Naive thymus-derived CD8-positive, alpha-beta T cell (primary cell): Measurements from ENCODE around the gene UROS. TPM values are rescaled to one million over a fixed set of nuclear protein-coding genes. Genes with fewer than 3 reads are reported as not detected.
A peak's percentile ranks its signal among the peaks of the same experiment; 100 is the strongest.

Experiments
- ATAC-seq, 2 donors: fragments of 150-1000 bp; cut with Tn5 transposase in 1 of 2; sonication (Bioruptor Pico), chemical (Tn5 transposase) in 1 of 2; 1 replicate in 1 of 2; 2 replicates in 1 of 2; pipeline ENCODE4 v1.10.0; 2021; ENCODE audit warnings: mild to moderate bottlenecking in 2 of 2, moderate library complexity in 2 of 2
- POLR2A ChIA-PET: fragments of 350-600 bp; sonication (Branson Sonifier 250); formaldehyde crosslinking; loops from one replicate; lab custom pipeline; 2021; ENCODE audit warnings: antibody characterized with exemption; lab: Charles Lee
- DNase-seq, 10 donors: peaks; one replicate each; pipeline versions ENCODE4 v3.0.0 to v3.0.0-alpha.2; 2020 to 2022
- H3K27ac Mint-ChIP-seq, 10 donors: one replicate each; pipeline ENCODE4 v1.8.0; 2020 to 2022; ENCODE audit warnings: mild to moderate bottlenecking in 10 of 10, mixed read lengths in 10 of 10, moderate library complexity in 4 of 10, inconsistent platforms in 1 of 10
- H3K27me3 Mint-ChIP-seq, 5 donors: one replicate each; pipeline ENCODE4 v1.8.0; 2021 to 2022; ENCODE audit warnings: mixed read lengths in 5 of 5
- H3K36me3 Mint-ChIP-seq, 3 donors: one replicate each; pipeline ENCODE4 v1.8.0; 2020 to 2022; ENCODE audit warnings: mixed read lengths in 3 of 3, mild to moderate bottlenecking in 2 of 3, inconsistent platforms in 1 of 3
- H3K4me1 Mint-ChIP-seq, 4 donors: one replicate each; pipeline ENCODE4 v1.8.0; 2021 to 2022; ENCODE audit warnings: mixed read lengths in 4 of 4
- H3K4me3 Mint-ChIP-seq, 10 donors: one replicate each; pipeline ENCODE4 v1.8.0; 2020 to 2022; ENCODE audit warnings: mild to moderate bottlenecking in 10 of 10, mixed read lengths in 10 of 10, moderate library complexity in 6 of 10, inconsistent platforms in 1 of 10
- H3K9me3 Mint-ChIP-seq, 9 donors: one replicate each; pipeline ENCODE4 v1.8.0; 2020 to 2022; ENCODE audit warnings: mixed read lengths in 9 of 9, mild to moderate bottlenecking in 3 of 9, inconsistent platforms in 1 of 9, moderate library complexity in 1 of 9
- polyA plus RNA-seq, 3 donors: library from polyadenylated mRNA; unstranded; fragments of 300-500 nt; fragmentation: Illumina TruSeq; gene quantifications; one replicate each; pipeline ENCODE4 v1.2.3, GENCODE V29; 2021
- total RNA-seq, 8 experiments: library from RNA in 2 of 8; stranded (reverse) in 2 of 8; gene quantifications; one replicate each; pipeline ENCODE4 v1.2.3 and lab custom pipeline; 2021 to 2026

The UROS gene
- 10 to 100 TPM; 37.8 to 40.6 TPM for total RNA-seq
- polyA plus RNA-seq: 10 to 100 TPM; 62.2 to 71.8 (median 66.5) TPM
- total RNA-seq (lab: John Stamatoyannopoulos, UW): 29.8 to 41.9 (median 35.6) reads per million in 6 experiments

DNA sequence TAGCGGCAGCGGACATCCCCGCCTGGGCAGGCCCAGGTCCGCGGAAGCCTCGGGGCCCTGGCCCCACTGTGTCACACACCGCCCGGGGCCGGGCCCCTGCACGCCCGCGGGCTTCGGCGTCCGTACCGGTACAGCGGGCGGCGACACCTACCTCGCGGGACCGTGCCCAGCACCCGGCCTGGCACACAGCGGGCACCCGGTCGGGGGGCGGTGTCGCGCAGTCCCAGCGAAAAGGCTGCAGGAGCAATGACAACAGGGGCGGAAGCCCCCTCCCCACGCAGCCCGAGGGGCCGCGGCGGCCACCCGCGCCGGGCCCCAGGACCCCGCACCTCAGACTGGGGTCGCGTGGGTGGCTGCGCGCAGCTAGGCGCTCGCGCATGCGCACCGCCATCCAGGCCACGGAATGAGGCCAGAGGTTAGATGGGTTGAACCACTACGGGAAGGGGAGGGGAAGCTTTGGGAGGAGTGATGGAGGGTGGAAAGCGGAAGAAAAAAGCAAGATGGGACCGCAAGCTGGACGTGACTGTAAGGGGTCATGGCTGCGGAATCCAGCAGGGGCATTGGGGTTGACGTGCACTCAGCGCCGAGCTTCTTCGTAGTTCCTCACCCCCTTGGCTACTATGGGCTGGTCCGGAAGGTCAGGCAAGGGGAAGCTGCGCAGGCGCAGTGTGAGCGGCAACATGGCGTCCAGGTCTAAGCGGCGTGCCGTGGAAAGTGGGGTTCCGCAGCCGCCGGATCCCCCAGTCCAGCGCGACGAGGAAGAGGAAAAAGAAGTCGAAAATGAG lies at the start of gene UROS, which contains the start of gene BCCIP:
TSS of gene UROS (minus strand) at position 381 of the 785 bp plus-strand sequence. CDS start 6,759 bp downstream, outside the sequence.
TSS of gene BCCIP (plus strand) at position 669 of the 785 bp plus-strand sequence. CDS start at position 681, 12 bp downstream.
- Mint-ChIP-seq H3K27me3 (no peaks in the 10 kb centered on the region), H3K36me3 (peaks cover 0 to 21% (median 4%) of the 10 kb centered on the region in 3 donors), H3K4me3 (peak within 1 kb of the TSS in 8 of 10 donors; percentile 73 to 89 (median 84)), H3K27ac (peak within 1 kb of the TSS in 8 of 10 donors; percentile 69 to 91 (median 86)), H3K4me1 (peaks cover 5 to 23% (median 15%) of the 10 kb centered on the region in 4 donors), H3K9me3 (no peaks in the 10 kb centered on the region)
- POLR2A ChIA-PET: interaction anchor here (0.6 to 3.1 kb wide), 10 partner anchors 16 to 104 kb away, joined by 3 to 39 read pairs (median 3); partner anchors contain the start of gene EDRF1
- peak; percentile 83 to 99 (median 91) for DNase-seq
- peak; percentile 85 to 86 for ATAC-seq

DNA sequence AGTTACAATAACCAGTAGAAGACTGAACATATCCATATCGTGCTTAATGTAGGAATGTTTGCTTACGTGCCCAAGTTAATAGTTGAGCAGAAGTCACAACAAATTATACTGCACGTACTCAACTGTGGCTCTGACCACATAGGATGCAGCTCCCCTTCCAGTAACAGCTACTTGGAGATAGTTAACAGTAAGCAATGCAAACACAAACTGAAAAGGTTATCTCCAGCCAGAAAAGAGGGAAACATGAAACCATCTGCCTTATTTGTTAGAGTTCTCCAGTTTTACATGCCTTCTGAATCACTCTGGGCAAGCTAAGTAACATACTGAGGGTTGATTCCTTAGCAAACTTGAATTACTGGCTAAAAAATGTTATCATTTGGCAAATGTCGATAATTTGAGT lies 48.3 kb upstream of the UROS start:
- Mint-ChIP-seq H3K9me3 (peaks cover 0 to 12% (median 3%) of the 10 kb centered on the region in 9 donors), H3K4me3 (no peak overlapping the region), H3K4me1 (peaks cover 0 to 2% (median 0%) of the 10 kb centered on the region in 4 donors), H3K27me3 (no peaks in the 10 kb centered on the region), H3K36me3 (peaks cover 12 to 23% (median 18%) of the 10 kb centered on the region in 3 donors), H3K27ac (peak overlapping the region in 1 of 10 donors; percentile 43)
- POLR2A ChIA-PET: no interaction called here
- ATAC-seq (no peak), DNase-seq (no peak)

DNA sequence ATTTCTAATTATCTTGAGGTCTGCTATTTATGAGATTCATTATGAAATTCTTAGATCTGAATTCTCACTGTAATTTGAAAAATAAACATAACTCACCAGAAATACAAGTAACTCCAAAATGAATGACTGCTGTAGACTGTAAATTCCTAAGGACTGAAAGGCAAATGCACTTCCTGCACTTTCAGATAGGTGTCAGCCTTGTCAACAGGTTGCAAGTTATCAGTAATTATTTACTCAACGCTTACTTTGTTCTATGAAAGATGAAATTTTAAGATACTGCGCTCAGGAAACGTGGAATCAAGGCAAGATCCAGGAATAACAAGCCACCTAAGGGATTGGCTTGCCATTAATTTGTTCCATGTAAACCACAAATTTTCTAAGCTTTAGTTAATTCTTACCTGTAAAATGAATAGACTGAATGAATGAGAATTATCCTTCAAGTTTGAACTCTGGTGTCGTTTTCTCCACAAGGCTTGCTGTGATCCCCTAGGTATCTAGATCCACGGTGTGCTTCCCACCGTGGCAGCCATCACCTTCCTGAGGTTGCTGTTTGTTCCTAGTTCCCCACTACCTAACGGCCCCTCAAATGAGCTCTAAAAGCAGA lies 45.4 kb upstream of the UROS start:
- peak in 1 of 2 donors; percentile 35 for ATAC-seq
- H3K4me3 Mint-ChIP-seq: no peak overlapping the region
- H3K36me3 Mint-ChIP-seq: peaks cover 0 to 24% (median 3%) of the 10 kb centered on the region in 3 donors
- peak in 5 of 10 donors; percentile 3 to 38 (median 25) for DNase-seq
- no peaks in the 10 kb centered on the region for H3K27me3 Mint-ChIP-seq
- H3K9me3 Mint-ChIP-seq: no peaks in the 10 kb centered on the region
- peaks cover 0 to 2% (median 0%) of the 10 kb centered on the region in 4 donors for H3K4me1 Mint-ChIP-seq
- POLR2A ChIA-PET: no interaction called here
- H3K27ac Mint-ChIP-seq: peak overlapping the region in 1 of 10 donors; percentile 73

DNA sequence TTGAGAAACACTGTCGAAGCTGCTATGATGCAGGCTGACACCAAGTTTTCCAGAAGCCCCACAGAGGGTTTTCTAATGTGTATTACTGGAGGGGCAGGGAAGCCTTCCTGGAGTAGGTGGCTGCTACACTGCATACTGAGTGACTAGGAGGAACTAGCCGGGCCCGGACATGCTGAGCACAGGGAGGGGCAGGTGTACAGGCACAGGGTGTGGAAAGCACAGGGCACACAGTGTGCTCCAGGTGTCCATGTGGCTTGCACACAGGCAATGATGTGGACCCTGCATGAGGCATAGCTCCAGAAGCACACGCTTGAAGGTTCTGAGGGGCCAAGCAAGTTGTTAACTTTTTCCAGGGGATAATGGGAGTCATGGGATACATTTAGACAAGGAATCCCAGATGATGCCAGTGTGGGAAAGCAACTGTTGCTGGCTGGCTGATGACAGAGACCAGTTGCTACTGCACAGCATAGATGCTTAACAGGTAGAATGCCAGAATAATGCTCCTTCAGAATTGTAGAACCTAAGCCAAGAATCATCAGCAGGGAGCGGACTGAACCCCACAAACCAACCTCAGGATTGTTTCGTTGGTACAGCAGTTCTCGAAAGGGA lies 43.5 kb upstream of the UROS start:
- Mint-ChIP-seq H3K4me3 (no peak overlapping the region), H3K9me3 (no peaks in the 10 kb centered on the region), H3K36me3 (peaks cover 0 to 21% (median 3%) of the 10 kb centered on the region in 3 donors), H3K27ac (no peak overlapping the region), H3K27me3 (no peaks in the 10 kb centered on the region), H3K4me1 (peaks cover 0 to 2% (median 0%) of the 10 kb centered on the region in 4 donors)
- ATAC-seq (no peak), DNase-seq (no peak)
- POLR2A ChIA-PET: no interaction called here

DNA sequence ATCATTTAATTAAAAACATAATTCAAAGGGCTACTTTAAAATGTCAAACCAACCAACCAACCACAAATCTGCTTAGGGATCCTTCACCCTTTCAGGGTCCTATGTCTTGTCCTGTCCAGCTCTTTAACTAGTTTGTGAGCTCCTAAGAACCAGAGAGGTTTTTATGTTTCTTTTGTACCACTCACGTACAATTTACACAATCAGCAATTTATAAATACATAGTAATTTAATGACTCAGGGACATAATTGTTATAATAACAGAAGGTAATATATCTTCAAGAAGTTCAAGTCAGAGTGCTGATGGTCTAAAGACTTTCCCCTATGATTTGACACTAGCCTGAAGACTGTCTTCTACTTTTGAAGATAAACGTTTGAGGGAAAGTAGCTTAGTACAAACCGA lies 42.1 kb upstream of the UROS start:
- no peak overlapping the region for H3K27ac Mint-ChIP-seq
- POLR2A ChIA-PET: no interaction called here
- DNase-seq: no peak
- no peak overlapping the region for H3K4me3 Mint-ChIP-seq
- no peaks in the 10 kb centered on the region for H3K27me3 Mint-ChIP-seq
- H3K4me1 Mint-ChIP-seq: peaks cover 0 to 2% (median 0%) of the 10 kb centered on the region in 4 donors
- no peak for ATAC-seq
- peaks cover 0 to 23% (median 3%) of the 10 kb centered on the region in 3 donors for H3K36me3 Mint-ChIP-seq
- no peaks in the 10 kb centered on the region for H3K9me3 Mint-ChIP-seq

DNA sequence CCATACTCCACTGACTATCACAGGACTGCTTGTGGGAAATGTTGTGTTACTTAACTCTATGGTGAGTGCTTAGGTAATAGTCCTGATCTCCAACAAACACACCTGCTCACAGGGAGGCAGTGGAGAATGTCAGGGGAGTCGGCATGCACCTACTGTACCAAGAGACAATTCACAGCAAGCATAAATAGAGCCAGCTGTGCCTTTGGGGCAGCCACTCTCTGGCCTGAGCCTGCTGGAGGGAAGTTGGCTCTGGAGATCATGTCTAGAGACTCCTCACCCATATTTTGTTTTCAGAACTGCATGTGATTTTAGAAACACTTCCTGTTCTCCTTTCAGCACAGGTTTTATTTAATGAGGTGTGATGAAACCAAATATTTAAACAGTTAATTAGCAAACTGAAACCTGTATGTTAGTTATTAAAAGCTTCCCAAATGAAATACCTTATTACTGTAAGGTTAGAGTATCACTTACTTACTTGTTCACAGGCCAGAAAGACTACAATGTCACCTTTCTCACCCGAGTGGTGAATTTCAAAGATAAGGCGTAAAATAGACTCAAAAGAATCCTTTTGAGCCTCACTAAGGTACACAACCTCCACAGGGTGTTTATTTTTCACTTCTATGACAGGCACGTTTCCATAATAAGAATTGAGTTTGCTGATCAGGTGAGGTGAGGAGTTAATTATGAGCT lies 36.2 kb upstream of the UROS start:
- H3K27ac Mint-ChIP-seq: no peak overlapping the region
- no peak overlapping the region for H3K4me3 Mint-ChIP-seq
- DNase-seq (no peak), ATAC-seq (no peak)
- POLR2A ChIA-PET: interaction anchor here (0.5 kb wide), 1 partner anchor 9 kb away, joined by 5 read pairs; no protein-coding TSS in a partner anchor
- peaks cover 0 to 29% (median 0%) of the 10 kb centered on the region in 3 donors for H3K36me3 Mint-ChIP-seq
- H3K9me3 Mint-ChIP-seq: no peaks in the 10 kb centered on the region
- no peaks in the 10 kb centered on the region for H3K27me3 Mint-ChIP-seq
- no peaks in the 10 kb centered on the region for H3K4me1 Mint-ChIP-seq

DNA sequence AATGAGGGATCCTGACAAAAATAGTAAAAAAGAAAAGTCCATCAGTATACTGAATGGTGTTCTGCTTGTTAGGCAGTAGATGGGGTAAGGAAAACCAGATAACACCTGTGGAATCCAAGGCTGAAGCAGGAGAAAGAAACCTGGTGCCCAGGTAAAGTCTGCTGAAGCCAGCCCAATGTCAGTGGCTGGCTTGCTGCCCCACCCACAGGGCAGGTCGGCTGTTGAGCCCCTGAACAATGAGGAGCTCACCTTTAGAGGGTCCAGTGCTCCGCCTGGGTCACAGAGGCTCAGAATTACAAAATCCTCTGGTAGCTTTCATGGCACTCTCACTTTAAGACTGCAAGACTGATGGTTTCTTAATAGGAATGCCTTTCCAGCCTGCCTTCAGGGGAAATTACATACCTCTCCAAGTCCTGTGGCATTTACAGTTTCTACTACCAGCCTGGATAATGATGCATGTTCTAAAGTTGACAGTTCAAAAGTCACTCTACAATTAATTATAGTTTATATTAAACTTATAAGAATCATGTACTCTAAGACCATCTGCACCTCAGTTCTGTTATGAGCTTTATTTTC lies 34.2 kb upstream of the UROS start:
- Mint-ChIP-seq H3K4me3 (no peak overlapping the region), H3K9me3 (no peaks in the 10 kb centered on the region), H3K27me3 (no peaks in the 10 kb centered on the region), H3K27ac (no peak overlapping the region), H3K4me1 (peaks cover 0 to 2% (median 0%) of the 10 kb centered on the region in 4 donors), H3K36me3 (peaks cover 0 to 41% (median 0%) of the 10 kb centered on the region in 3 donors)
- POLR2A ChIA-PET: no interaction called here
- DNase-seq: no peak
- ATAC-seq: no peak

DNA sequence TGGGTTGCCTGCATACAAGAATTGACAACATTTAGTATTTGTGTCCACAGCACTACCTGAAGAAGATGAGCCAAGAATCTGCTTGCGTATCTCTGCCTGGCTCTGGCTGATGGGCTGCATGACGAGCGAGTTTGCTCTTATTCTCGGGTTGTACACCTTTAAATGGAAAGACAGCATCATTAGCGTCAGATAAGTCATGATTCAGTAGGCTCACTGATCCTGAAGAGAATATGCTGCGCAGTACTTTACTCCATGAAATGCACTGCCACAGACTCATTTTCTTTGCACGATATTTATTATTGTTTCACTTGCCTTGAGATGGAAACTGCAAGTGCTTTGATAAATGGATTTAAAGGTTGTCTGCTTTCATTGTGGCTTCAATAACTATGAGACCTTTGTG lies 29.4 kb upstream of the UROS start:
- peaks cover 8 to 46% (median 13%) of the 10 kb centered on the region in 3 donors for H3K36me3 Mint-ChIP-seq
- no peak overlapping the region for H3K4me3 Mint-ChIP-seq
- H3K4me1 Mint-ChIP-seq: peaks cover 0 to 4% (median 1%) of the 10 kb centered on the region in 4 donors
- DNase-seq: no peak
- H3K27ac Mint-ChIP-seq: no peak overlapping the region
- no peaks in the 10 kb centered on the region for H3K9me3 Mint-ChIP-seq
- no peaks in the 10 kb centered on the region for H3K27me3 Mint-ChIP-seq
- ATAC-seq: no peak
- POLR2A ChIA-PET: no interaction called here

DNA sequence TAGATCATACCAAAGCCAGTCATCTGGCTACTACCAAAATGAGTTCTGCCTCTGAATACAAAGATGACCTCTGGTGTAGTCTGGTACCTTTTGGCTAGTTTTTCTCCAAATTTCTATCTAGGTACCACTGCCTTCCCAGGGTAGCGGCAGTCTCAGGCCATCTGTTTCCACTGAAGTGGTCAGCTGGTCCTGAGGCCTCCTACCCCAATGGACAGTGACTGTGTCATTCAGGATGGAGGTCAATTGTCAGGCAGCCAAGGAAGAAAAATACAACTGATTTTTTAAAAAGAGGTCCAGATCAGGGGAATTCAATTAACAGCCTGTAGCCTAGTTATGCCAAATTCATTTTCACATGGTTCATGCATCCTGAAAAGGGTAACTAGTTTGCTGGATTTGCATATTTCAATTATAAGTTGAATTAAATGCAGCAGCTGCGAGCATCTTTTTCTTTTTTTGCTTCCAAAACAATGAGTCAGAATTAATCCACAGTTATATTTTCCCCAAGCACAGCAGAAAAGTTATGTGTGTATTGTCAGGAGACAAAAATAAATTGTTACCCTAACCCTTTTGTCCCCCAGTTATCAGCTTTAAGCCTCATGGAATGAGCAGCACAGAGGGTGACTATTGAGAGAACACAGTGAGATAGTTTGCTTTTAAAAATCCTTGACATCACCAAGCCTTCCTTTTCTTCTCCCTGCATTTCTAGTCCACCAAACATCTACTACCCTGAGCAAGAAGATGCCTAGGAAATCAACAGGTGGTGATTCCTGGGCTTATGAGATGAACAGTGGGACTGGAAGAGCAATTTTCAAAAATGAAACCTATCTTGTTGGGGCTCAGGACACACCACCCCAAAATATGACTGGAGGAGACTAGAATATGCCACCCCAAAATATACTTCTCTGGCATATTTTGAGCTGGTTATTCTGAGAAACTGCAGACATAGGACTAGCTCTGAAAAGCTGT lies 28.0 kb upstream of the UROS start:
- peak overlapping the region in 1 of 10 donors; percentile 43 for H3K27ac Mint-ChIP-seq
- H3K36me3 Mint-ChIP-seq: peaks cover 8 to 51% (median 13%) of the 10 kb centered on the region in 3 donors
- H3K27me3 Mint-ChIP-seq: no peaks in the 10 kb centered on the region
- POLR2A ChIA-PET: interaction anchor here (0.7 kb wide), 1 partner anchor 8 kb away, joined by 5 read pairs; no protein-coding TSS in a partner anchor
- H3K9me3 Mint-ChIP-seq: no peaks in the 10 kb centered on the region
- ATAC-seq: no peak
- H3K4me1 Mint-ChIP-seq: peaks cover 0 to 4% (median 1%) of the 10 kb centered on the region in 4 donors
- H3K4me3 Mint-ChIP-seq: no peak overlapping the region
- no peak for DNase-seq

DNA sequence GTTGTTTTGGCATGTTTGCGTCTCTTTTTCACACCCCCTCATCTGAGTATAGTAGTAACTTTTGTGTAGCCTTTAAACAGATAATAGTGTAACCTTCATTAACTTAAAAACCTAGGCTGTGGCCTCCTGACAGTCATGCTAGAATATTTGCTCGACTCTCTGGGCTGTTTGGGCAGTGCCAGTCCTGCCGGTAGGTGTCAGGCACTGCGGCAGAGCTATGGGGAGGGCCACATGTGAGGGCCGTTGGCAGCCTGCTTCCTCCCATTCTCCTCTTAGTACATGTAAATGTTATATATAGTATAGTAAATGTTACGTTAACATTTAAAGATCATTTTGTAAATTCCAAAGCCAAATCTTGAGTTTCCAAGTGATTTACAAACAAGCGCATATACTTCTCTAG lies 26.4 kb upstream of the UROS start:
- H3K9me3 Mint-ChIP-seq: no peaks in the 10 kb centered on the region

DNA sequence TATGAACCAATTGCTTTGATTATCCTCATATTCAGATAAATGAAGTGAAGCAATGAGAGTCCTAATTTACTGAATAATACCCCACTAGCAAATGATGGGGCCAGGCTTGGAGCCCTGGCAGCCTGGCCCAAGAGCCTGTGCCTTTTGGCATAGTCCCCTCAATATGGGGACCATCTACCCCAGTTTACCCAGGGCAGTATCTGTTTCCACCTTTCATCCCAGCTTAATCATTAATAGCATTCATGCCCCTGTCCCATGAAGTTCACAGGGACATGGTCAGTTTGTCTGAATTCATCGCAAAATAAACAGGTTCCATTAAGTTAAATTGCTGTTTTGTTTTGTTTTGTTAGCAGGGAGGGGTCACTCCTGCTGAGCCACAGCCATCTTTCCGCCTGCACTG lies 25.8 kb upstream of the UROS start:
- Mint-ChIP-seq H3K4me1 (peaks cover 0 to 4% (median 1%) of the 10 kb centered on the region in 4 donors), H3K27me3 (no peaks in the 10 kb centered on the region), H3K9me3 (no peaks in the 10 kb centered on the region), H3K36me3 (peaks cover 8 to 46% (median 13%) of the 10 kb centered on the region in 3 donors), H3K4me3 (no peak overlapping the region), H3K27ac (no peak overlapping the region)
- POLR2A ChIA-PET: no interaction called here
- DNase-seq (no peak), ATAC-seq (no peak)

More for the DNA sequence above, 26.4 kb upstream of the UROS start:
- no peak overlapping the region for H3K27ac Mint-ChIP-seq
- H3K36me3 Mint-ChIP-seq: peaks cover 8 to 46% (median 13%) of the 10 kb centered on the region in 3 donors
- peaks cover 0 to 4% (median 1%) of the 10 kb centered on the region in 4 donors for H3K4me1 Mint-ChIP-seq
- POLR2A ChIA-PET: no interaction called here
- no peaks in the 10 kb centered on the region for H3K27me3 Mint-ChIP-seq
- no peak overlapping the region for H3K4me3 Mint-ChIP-seq
- DNase-seq (no peak), ATAC-seq (no peak)
